ENCODE results near the gene CADM2. TPM values are rescaled to one million over a fixed set of nuclear protein-coding genes. Genes with fewer than 3 reads are reported as not detected.
"Not testable (repeated sequence)": the region's sequence is repeated elsewhere in the genome, so short reads cannot be mapped to it uniquely, and the experiment has no call there.

The CADM2 gene
- total RNA-seq, 1 experiment from 2014 or later: not detected

DNA sequence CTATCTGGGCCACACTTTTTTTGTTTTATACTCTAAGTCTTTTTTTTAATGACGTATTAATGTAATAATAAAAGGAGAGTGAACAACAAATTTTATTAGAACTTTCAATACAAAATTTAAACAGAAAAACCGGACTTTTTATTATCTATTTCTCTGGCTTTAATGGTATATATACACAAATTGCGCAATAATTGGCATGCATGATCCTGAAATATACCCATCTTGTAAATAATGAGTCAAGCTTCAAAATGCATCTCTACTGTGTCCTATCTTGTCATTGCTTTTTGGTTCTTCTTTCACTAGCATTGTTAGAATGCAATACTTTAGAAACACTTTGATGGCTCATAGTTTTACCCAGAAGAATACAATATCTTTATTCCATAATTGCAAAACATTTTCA lies 963.6 kb downstream of the CADM2 start:
- Histone ChIP-seq H3K27me3 (replicated peaks) (no peaks in the 10 kb centered on the region), H3K36me3 (no peaks in the 10 kb centered on the region), H3K4me3 (no peak overlapping the region), H3K9me3 (replicated peaks) (no peaks in the 10 kb centered on the region), H3K4me1 (replicated peaks) (no peaks in the 10 kb centered on the region), H3K27ac (no peak overlapping the region)
- DNase-seq (ENCODE audit: low read depth in 1 of 2, low spot score in 2 of 2): no peak

DNA sequence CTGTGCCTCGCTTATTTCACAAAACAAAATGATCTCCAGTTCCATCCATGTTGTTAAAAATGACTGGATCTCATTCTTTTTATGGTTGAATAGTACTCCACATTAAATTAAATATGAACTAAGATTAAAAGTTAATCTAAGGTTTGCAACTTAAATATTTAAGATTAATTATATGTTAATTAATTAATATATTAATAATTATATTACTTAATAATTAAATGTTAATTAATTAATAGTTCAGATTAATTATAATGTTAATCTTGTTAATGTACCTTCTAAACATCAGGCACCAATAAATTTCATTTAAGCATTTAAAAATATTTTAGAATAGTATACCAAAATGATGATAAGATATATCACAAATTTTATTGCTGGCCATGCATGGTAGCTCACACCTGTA lies 971.9 kb downstream of the CADM2 start:
- Histone ChIP-seq H3K27me3 (replicated peaks) (no peaks in the 10 kb centered on the region), H3K9me3 (replicated peaks) (no peaks in the 10 kb centered on the region), H3K4me1 (replicated peaks) (no peaks in the 10 kb centered on the region), H3K4me3 (no peak overlapping the region), H3K36me3 (no peaks in the 10 kb centered on the region), H3K27ac (no peak overlapping the region)
- DNase-seq (ENCODE audit: low read depth in 1 of 2, low spot score in 2 of 2): no peak

DNA sequence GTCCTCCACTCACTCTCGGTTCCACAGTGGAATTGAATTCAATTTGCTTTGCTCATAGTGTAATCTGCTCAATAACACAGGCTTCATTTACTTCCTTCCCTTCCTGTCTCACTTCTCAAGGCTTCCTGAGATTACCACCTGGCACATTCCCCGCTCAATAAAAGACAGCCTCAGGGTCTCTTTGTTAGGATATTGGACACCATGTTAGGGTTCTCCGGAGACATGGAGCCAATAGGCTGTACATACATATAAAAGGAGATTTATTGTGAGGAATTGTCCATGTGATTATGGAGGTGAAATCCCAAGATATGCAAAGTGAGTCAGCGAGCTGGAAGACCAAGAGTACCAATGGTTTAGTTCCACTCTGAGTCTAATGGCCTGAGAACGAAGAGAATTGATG lies 974.5 kb downstream of the CADM2 start:
- no peaks in the 10 kb centered on the region for H3K27me3 ChIP-seq (replicated peaks)
- H3K36me3 ChIP-seq: no peaks in the 10 kb centered on the region
- no peak overlapping the region for H3K4me3 ChIP-seq
- no peak overlapping the region for H3K27ac ChIP-seq
- DNase-seq (ENCODE audit: low read depth in 1 of 2, low spot score in 2 of 2): no peak
- no peaks in the 10 kb centered on the region for H3K4me1 ChIP-seq (replicated peaks)
- no peaks in the 10 kb centered on the region for H3K9me3 ChIP-seq (replicated peaks)

DNA sequence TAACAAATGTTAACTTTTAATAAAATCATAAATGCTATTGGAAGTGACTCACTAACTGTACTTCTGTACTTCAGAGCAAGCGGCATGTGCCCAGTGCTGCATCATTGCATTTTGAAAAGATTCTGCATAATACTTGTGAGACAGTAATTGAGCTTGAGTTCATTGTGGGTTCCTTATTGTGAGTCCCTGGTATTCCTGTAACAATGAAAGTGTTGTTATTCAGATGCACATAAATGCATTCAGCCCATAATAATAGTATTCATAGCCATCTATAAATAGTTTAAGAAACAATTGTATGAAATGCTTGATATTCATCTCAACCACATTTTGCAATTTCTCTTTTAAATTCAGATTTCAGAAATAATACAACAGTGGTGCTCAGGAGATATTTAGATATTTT lies 976.4 kb downstream of the CADM2 start:
- no peaks in the 10 kb centered on the region for H3K4me1 ChIP-seq (replicated peaks)
- H3K9me3 ChIP-seq (replicated peaks): no peaks in the 10 kb centered on the region
- H3K4me3 ChIP-seq: no peak overlapping the region
- no peak for DNase-seq (ENCODE audit: low read depth in 1 of 2, low spot score in 2 of 2)
- H3K27ac ChIP-seq: no peak overlapping the region
- H3K27me3 ChIP-seq (replicated peaks): no peaks in the 10 kb centered on the region
- H3K36me3 ChIP-seq: no peaks in the 10 kb centered on the region

DNA sequence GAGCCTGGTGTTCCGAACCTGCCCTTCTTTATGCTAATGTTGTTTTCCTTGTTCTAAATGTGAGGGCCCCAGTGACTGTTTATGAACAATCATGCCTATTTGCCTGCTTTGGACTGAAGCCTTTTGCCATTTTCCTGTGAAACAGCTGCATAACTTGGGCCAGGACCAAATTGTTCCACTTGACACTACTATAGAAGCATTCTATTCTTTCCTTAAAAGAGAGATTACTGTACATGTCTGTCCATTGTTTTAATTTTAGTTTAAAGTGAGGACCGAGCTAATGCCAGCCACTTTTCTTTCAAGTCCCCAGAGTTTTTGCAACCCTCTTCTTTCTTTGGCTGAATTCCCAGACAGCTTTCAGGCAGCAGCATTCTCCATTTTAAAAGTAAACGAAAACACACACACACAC lies 980.3 kb downstream of the CADM2 start:
- Histone ChIP-seq H3K4me1 (replicated peaks) (no peaks in the 10 kb centered on the region), H3K9me3 (replicated peaks) (no peaks in the 10 kb centered on the region), H3K27ac (no peak overlapping the region), H3K27me3 (replicated peaks) (no peaks in the 10 kb centered on the region), H3K36me3 (no peaks in the 10 kb centered on the region), H3K4me3 (no peak overlapping the region)
- no peak for DNase-seq (ENCODE audit: low read depth in 1 of 2, low spot score in 2 of 2)

DNA sequence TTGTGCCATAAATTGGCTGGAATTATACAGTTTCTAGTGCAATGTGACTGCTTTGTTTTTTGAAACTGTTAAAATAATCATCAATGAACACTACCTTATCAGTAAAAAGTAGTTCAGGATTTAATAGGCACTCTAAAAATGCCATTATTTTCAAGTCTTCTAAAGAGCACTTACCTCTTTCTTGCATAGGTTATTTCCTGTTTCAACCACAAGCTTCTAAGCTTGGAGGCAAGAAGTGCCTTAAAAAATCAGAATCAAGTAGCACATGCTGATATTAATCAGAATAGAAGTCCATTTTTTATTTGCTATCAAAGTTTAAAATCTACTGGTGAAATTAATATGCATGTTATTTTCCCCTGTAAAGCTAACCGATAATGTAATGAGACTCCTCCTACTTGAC lies 991.6 kb downstream of the CADM2 start:
- H3K27ac ChIP-seq: no peak overlapping the region
- H3K9me3 ChIP-seq (replicated peaks): no peaks in the 10 kb centered on the region
- H3K36me3 ChIP-seq: no peaks in the 10 kb centered on the region
- no peaks in the 10 kb centered on the region for H3K4me1 ChIP-seq (replicated peaks)
- no peaks in the 10 kb centered on the region for H3K27me3 ChIP-seq (replicated peaks)
- no peak for DNase-seq (ENCODE audit: low read depth in 1 of 2, low spot score in 2 of 2)
- H3K4me3 ChIP-seq: no peak overlapping the region

DNA sequence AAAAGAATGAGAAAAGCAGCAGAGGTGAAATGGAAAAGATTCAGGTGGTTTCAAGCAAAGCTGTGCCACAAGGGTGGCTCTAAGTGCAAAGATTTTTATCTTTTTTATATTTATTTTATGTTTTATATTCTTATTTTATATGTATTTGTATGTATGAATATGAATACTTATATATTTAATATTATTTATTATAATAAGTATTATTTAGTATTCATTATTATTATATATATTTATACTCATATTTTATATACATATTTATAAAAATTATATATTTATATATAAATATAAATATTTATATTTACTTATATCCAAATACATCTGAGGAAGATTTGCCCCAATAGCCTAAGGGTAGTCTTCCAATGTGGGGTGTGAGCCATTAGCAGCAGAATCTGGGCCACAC lies 1002.0 kb downstream of the CADM2 start:
- H3K36me3 ChIP-seq: no peaks in the 10 kb centered on the region
- no peaks in the 10 kb centered on the region for H3K27me3 ChIP-seq (replicated peaks)
- no peaks in the 10 kb centered on the region for H3K9me3 ChIP-seq (replicated peaks)
- no peak overlapping the region for H3K27ac ChIP-seq
- no peaks in the 10 kb centered on the region for H3K4me1 ChIP-seq (replicated peaks)
- no peak overlapping the region for H3K4me3 ChIP-seq
- no peak for DNase-seq (ENCODE audit: low read depth in 1 of 2, low spot score in 2 of 2)

DNA sequence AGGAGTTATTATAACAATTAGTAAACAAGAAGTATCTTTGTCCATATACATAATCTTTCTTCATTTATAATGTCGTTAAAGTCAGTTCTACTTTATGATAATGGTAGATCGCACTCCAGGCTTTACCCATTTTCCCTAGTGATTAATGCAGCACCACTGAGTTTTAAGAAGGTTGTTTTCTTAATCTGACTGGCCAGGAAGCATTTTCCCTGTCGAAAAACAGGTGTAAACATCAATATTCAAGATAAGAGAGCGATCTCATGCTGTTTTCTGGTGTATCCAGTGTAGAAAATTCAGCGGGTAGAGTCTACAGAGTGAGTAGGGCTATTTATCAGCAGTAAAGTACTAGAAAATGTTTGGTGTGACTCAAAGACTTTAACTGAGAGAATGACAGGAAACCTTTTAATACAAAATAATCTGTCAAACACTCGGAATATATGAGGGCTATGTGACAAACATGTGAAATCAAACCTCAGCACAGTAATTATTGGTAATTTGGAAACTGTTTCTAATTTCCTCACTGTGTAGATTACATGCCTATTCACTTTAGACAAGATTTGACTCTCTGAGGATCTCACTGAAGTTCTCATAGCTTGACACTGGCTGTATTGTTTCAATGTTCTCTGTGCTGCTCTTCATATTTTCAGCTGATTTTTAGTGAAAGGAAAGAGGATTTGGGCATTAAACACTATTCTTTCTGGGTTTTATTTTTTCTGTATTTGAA lies 1019.0 kb downstream of the CADM2 start:
- H3K4me1 ChIP-seq (replicated peaks): no peaks in the 10 kb centered on the region
- H3K36me3 ChIP-seq: no peaks in the 10 kb centered on the region
- H3K27ac ChIP-seq: no peak overlapping the region
- no peaks in the 10 kb centered on the region for H3K9me3 ChIP-seq (replicated peaks)
- no peak overlapping the region for H3K4me3 ChIP-seq
- DNase-seq (ENCODE audit: low read depth in 1 of 2, low spot score in 2 of 2): no peak
- no peaks in the 10 kb centered on the region for H3K27me3 ChIP-seq (replicated peaks)

DNA sequence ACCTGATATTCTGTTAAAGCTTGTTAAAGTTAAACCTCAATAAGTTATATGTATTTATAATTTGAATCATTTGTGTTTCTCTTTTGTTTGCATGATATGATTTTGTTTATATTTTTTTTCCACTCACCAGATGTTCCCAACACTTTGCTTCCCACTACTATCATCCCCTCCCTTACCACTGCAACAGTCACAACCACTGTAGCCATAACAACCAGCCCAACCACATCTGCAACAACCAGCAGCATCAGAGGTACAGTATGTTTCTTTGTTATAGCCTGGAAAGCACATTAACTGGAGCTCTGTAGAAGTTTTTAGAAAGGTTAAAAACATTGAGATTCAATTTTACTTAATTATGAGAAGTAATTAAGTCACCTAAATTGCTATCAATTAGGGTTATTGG lies 1020.2 kb downstream of the CADM2 start:
- Histone ChIP-seq H3K4me1 (replicated peaks) (no peaks in the 10 kb centered on the region), H3K9me3 (replicated peaks) (no peaks in the 10 kb centered on the region), H3K27ac (no peak overlapping the region), H3K4me3 (no peak overlapping the region), H3K27me3 (replicated peaks) (no peaks in the 10 kb centered on the region), H3K36me3 (no peaks in the 10 kb centered on the region)
- no peak for DNase-seq (ENCODE audit: low read depth in 1 of 2, low spot score in 2 of 2)

DNA sequence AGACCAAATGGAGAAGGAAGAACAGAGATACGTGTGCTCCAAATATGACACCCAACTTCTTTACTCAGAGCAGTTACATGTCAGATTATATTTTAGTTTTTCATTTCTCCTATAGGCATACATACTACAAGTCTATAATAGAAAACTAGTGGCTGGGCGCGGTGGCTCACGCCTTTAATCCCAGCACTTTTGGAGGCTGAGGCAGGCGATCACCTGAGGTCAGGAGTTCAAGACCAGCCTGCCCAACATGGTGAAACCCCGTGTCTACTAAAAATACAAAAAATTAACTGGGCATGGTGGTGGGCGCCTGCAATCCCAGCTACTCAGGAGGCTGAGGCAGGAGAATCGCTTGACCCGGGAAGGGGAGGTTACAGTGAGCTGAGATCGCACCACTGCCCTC lies 1030.8 kb downstream of the CADM2 start:
- not testable (repeated sequence) for H3K36me3 ChIP-seq; H3K4me3 ChIP-seq; H3K4me1 ChIP-seq (replicated peaks); H3K27me3 ChIP-seq (replicated peaks); H3K27ac ChIP-seq; DNase-seq (ENCODE audit: low read depth in 1 of 2, low spot score in 2 of 2); H3K9me3 ChIP-seq (replicated peaks)

DNA sequence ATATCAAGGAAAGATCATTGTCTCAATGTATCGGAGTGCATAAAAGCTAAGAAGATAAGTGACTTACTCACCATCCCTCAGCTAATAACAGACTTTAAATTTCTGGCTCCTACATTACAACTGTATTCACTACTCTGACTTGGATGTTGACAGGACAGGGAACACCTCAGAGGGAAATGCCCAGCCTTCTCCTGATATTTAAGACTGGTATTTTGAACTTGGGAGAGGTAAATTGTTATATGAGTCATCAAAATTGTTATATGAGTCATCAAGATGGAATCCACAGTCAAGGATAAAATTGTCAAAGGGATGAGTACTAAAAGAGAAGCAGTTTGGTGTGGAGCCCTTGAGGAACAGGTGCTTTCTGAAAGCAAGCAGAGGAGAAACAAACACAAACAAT lies 1070.8 kb downstream of the CADM2 start:
- no peaks in the 10 kb centered on the region for H3K9me3 ChIP-seq (replicated peaks)
- peak in 1 of 2 experiments; percentile 0 for DNase-seq (ENCODE audit: low read depth in 1 of 2, low spot score in 2 of 2)
- no peak overlapping the region for H3K4me3 ChIP-seq
- no peaks in the 10 kb centered on the region for H3K36me3 ChIP-seq
- H3K27me3 ChIP-seq (replicated peaks): no peaks in the 10 kb centered on the region
- H3K4me1 ChIP-seq (replicated peaks): no peaks in the 10 kb centered on the region
- no peak overlapping the region for H3K27ac ChIP-seq

DNA sequence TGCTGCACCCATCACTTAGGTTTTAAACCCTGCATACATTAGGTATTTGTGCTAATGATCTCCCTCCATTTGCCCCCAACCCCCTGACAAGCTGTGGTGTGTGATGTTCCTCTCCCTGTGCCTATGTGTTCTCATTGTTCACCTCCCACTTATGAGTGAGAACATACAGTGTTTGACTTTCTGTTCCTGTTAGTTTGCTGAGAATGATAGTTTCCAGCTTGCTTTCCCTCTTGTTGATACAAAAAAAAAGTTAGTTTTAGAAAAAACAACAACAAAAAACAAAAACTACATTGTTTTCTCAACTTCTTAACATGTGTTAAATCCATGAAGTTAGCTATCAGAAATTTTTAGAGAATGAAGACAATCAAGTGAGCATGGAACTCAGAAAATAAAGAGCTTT lies 1079.1 kb downstream of the CADM2 start:
- DNase-seq (ENCODE audit: low read depth in 1 of 2, low spot score in 2 of 2): no peak
- Histone ChIP-seq H3K36me3 (no peaks in the 10 kb centered on the region), H3K4me3 (no peak overlapping the region), H3K9me3 (replicated peaks) (no peaks in the 10 kb centered on the region), H3K27ac (no peak overlapping the region), H3K4me1 (replicated peaks) (no peaks in the 10 kb centered on the region), H3K27me3 (replicated peaks) (no peaks in the 10 kb centered on the region)

DNA sequence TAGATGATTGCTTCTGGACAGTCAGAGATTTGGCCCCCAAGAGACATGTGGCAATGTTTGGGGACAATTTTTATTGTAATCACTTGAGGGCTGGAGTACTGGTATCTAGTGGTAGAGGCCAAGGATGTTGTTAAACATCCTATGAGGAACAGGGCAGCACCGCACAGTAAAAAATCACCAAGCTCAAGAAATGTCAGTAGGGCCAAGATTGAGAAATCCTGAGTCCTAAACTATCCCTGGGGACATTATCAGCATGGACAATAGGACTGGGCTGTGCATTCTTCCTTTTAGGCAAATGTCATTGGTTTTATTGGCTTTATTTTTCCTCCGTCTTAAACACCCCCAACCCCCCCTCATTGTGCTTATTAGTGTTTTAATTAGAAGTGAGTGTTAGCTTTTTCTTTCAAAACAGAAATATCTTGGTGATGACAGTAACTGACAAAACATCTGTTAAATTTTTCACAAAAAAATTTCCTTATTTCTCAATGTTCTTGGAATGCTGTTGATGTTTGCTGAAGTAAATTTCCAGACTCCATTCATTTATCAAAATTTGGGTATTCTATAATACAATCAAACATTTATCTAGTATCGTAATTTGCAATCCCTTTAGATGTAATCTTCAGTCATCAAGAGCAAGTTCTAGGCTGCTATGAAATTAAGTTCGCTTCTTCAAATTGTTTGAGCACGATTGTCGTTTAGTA lies 1087.8 kb downstream of the CADM2 start:
- Histone ChIP-seq H3K9me3 (replicated peaks) (no peaks in the 10 kb centered on the region), H3K36me3 (no peaks in the 10 kb centered on the region), H3K4me1 (replicated peaks) (no peaks in the 10 kb centered on the region), H3K27ac (no peak overlapping the region), H3K4me3 (no peak overlapping the region), H3K27me3 (replicated peaks) (no peaks in the 10 kb centered on the region)
- no peak for DNase-seq (ENCODE audit: low read depth in 1 of 2, low spot score in 2 of 2)

DNA sequence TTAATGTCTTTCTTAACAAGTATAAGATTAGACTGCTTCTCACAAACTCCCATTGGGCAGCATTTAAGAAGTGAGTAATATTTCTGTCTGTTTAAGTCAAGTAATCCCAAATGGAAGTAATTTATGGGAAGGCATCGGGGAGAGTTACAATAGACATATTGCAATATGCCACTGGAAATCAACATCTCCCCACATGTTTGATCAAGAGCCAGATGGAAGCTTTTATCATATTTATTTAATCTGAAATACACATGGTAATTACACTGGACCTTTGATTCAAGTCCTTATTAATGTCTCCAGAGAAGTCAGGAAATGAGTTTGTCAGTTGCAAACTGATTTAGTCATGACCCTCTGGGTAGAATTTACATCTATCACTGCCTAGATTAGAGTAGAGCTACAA lies 1088.4 kb downstream of the CADM2 start:
- no peak for DNase-seq (ENCODE audit: low read depth in 1 of 2, low spot score in 2 of 2)

DNA sequence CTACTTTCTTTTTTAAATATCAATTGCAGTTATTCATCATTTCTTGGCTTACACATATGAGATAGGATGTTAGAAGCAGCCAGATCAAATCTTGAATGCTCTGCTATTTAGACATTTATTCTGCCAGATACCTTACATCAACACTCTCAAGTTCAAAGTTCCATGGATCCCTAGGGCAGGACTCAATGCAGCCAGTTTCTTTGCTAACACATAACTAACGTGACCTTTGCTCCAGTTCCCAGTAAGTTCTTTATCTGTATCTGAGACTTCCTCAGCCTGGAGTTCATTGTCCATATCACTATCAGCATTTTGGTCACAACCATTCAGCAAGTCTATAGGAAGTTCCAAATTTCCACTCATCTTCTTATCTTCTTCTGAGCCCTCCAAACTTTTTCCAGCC lies 1092.3 kb downstream of the CADM2 start:
- DNase-seq (ENCODE audit: low read depth in 1 of 2, low spot score in 2 of 2): no peak
- Histone ChIP-seq H3K4me3 (no peak overlapping the region), H3K27me3 (replicated peaks) (no peaks in the 10 kb centered on the region), H3K9me3 (replicated peaks) (no peaks in the 10 kb centered on the region), H3K36me3 (no peaks in the 10 kb centered on the region), H3K27ac (no peak overlapping the region), H3K4me1 (replicated peaks) (no peaks in the 10 kb centered on the region)

More for the DNA sequence above, 1088.4 kb downstream of the CADM2 start:
- Histone ChIP-seq H3K27me3 (replicated peaks) (no peaks in the 10 kb centered on the region), H3K4me1 (replicated peaks) (no peaks in the 10 kb centered on the region), H3K9me3 (replicated peaks) (no peaks in the 10 kb centered on the region), H3K27ac (no peak overlapping the region), H3K4me3 (no peak overlapping the region), H3K36me3 (no peaks in the 10 kb centered on the region)

All from SJSA1 (cell line).